Caki2 (cell line): ENCODE data around the gene SLC2A6. TPM values are rescaled to one million over a fixed set of nuclear protein-coding genes. Genes with fewer than 3 reads are reported as not detected.

Experiments used
- DNase-seq: peaks from one replicate; pipeline ENCODE4 v3.0.0-alpha.2; 2015; ENCODE audit warnings: low read depth
- in situ Hi-C: cut with HindIII; loops from 2 replicates; pipeline ENCODE4 v1.10.0; 2016; ENCODE audit warnings: low sequenced_read_pairs, low pct_unique_long_range_greater_than_20kb, mixed read lengths
- total RNA-seq: library from RNA; depleted of rRNA; stranded (reverse); fragments of >200 nt; shearing (Covaris generic); gene quantifications from 2 replicates; pipeline ENCODE4 v1.2.3, GENCODE V29; 2014; ENCODE audit warnings: low replicate concordance

SLC2A6 gene
- total RNA-seq, 1 experiment from 2014 or later: 19.6 TPM

DNA sequence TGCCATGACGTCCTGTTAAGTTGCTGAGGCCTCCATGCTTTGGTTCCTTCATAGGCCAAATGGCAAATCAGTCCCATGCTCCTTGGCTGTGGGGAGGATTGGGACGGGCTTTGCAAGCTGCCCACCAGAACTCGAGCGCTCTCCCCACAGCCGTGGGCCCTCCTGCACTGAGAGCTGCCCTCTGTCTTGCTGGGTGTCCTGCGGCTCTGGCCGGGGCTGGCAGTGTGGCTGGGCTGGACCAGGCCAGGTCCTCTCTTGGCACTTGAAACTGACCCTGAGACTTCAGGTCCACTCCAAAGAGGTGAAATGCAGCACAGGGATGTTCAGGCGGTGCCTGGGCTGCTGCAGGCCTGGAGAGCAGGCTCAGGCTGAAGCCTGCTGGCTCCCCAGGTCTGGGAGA is 38.8 kb upstream of the SLC2A6 start:
- in situ Hi-C loops: no loop called here
- DNase-seq: no peak

DNA sequence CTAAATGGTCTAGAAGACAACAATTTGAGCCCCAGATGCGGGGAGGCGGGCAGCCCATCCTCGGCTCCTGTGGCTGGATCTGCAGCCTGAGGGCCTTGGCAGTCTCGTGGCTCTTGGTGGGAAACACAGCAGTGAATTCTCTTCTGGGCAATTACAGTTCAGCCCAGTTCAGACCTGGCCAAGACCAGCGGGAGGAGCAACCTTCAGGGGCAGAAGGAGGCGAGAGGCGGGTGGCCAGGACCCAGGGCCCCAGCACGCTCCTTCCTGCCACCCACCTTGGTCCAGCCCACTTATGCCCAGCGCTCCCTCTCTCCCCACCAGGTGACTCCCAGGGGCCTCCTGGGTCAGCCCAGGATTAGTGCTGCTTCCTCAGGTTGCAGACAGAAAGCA is 38.1 kb upstream of the SLC2A6 start:
- in situ Hi-C loops: no loop called here

DNA sequence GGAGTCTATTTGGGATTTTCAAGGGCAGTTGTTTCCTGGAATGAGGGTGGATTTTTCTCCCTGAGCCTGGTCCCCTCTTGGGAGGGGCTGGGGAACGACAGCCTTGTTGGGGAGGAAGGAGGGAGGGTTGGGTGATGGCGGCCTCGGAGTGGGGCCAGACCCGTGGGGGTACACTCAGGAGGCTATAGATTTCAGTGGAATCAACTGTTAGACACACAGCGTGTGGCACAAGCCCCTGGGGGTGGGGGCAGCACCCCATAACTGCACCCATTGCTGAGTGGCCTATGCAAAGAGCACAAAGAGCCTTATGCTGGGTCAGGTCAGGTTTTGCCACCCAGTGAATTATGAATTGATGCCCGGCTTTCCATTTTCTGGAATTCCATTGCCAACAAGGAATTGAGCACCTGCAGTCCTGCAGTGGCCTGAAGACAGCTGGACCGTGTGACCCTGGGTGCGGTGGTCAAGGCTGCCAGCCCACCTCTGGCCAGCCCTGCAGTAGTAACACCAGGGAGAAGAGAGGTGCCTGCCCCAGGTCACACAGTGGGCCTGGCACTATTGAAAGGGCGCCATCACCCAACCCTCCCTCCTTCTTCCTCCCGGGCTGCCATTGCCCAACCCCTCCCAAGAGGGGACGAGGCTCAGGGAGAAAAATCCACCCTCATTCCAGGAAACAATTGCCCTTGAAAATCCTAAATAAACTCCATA is 37.5 kb upstream of the SLC2A6 start:
- in situ Hi-C loops: no loop called here
- no peak for DNase-seq

More for the DNA sequence above, 38.1 kb upstream of the SLC2A6 start:
- DNase-seq: no peak

DNA sequence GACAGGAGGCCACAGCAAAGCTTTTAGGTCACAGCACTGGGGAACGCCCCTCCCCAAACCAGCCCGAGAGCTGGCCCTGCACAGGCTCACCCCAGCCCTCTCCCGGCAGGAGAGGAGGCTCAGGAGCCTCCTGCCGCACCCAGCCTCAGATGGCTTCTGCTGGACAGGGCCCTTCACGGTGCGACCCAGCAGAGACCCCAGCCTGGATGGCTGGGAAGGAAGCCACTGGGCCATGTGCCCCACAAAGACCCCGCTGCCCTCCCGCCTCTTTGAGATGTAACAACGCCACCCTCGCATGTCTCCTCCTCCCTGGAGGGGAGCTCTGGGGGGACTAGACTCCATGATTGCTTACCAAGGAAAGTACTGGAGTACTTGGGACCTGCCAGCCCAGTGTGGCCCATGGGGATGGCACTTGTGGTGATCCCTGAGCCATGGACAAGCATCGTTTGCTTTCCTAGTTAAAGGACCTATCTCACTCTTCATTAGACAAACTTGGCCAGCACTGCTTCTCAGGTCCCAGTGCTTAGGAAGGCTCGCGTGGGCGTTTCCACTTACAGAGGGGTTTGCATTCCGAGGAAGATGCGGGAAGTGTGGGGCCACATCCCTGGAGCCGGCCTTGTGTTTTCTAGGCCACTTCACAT is 36.8 kb upstream of the SLC2A6 start:
- DNase-seq: no peak
- in situ Hi-C loops: no loop called here

DNA sequence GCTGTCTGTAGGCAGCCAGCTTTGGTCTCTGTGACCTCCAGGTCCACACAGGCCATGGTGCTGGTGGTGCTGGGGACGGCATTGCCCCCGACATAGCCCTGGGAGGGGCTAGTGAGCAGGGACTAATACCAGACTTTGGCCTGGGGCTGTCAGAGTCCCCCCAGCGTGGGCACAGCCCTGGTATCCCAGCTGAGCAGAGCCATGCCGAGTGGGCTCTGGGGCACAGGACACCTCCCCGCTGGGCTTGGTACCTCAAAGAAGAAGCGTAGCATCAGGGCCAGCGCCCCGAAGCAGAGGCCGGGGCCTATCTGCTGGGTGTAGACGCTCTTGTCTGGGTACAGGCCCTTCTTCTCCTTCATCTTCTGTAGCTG is 36.3 kb upstream of the SLC2A6 start:
- no peak for DNase-seq
- in situ Hi-C loops: no loop called here

GRCh38 chr9:133514460-133515239 is 35.8 kb upstream of the SLC2A6 start:
- in situ Hi-C loops: no loop called here

DNA sequence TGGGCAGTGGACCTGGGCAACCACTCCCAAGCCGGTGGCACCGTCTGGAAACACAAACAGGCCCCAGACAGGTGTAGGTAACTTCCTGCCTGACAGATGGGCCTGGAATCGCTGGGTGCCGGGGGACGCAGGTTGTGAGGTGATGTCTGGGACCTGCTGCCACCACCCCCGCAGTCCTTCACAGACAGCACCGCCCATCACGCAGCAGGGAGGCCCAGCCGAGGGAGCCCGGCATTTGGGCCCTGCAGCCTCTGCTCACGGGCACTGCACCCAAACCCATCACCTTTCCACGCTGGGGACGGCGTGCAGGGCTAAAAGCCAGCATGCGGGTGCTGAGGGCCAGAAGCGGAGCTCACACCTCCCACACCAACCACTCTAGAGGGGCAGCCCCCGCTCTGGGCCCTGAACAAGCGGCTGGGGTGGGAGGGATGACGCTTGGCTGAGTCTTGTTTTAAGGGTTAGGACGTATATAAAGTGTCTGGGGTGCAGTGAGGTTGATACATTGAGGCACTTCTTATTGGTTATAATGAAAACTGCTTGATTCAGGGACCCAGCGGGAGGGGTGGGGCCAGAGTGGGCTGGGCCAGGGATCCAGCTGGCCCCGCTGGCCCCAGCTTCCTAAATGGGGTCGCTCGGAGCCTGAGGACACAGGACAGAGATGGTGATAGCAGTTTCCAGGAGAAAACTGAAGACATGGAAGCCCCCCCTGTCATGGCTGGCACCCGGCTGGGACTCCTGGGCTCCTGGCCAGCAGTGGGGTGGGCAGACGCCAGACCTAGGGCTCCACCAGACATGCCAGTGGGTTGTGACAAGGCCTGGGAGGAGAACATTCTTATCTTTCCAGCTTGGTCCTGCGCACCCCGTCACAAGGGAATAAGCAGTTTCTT is 34.6 kb upstream of the SLC2A6 start:
- no peak for DNase-seq
- in situ Hi-C loops: no loop called here

More at GRCh38 chr9:133514460-133515239, 35.8 kb upstream of the SLC2A6 start:
- no peak for DNase-seq

GRCh38 chr9:133512253-133513213 is 33.6 kb upstream of the SLC2A6 start:
- DNase-seq: no peak
- in situ Hi-C loops: no loop called here

DNA sequence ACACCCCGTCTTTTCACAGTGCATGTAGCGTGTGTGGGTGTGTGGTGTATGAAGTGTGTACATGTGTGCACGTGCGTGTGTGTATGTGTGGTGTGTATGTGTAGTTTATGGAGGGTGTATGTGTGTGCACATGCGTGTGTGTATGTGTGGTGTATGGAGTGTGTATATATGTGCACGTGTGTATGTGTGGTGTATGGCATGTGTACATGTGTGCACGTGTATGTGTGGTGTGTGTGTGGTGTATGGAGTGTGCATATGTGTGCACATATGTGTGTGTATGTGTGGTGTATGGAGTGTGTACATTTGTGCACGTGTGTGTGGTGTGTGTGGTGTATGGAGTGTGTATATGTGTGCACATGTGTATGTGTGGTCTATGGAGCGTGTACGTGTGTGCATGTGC is 32.7 kb upstream of the SLC2A6 start:
- DNase-seq: no peak
- in situ Hi-C loops: no loop called here

- DNase-seq: no peak
- in situ Hi-C loops: no loop called here
Measured at GRCh38 chr9:133510926-133511505, 32.1 kb upstream of the SLC2A6 start.

DNA sequence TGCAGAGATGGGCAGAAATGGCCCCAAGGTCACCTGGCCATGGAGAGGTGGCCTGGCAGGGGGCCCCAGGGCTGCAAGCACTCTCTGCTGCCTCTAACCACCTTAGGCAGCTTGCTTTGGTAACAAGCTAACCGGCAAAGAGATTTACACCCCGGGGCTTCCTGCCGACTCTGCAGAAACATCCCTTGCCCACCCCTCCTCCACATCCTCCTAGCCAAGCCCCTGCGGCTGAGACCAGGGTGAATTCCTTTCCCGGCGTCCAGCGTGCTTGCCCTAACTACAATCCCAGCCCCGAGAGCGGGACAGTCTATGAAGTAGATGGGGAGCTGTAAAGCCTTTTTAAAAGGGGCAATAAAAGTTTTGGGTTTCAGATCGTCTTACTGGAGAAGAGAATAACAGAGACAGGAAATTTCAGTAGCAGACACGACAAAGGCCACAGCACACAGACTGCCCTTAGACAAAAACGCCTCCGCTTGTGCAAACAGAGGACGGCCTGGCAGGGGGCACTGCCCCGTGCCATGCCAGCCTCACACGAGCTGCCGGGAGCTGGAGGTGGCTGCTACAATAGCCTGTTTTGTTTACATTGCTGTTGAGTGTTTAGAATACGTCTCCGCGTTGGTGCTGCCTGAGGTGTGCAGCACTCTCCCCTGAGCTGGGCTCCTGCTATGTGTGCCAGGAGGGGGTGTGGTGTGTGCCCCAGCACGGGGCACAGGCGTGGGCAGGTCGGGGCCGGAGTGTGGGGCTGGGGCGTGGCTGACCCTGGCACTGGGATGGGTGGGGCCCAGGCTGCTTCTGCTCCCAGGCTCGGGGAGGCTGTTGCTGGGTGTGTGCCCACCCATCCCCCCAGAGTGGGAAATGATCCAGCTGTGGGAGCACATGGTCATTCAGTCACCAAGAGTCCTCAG is 30.5 kb upstream of the SLC2A6 start:
- no peak for DNase-seq
- in situ Hi-C loops: no loop called here

GRCh38 chr9:133508046-133508445 is 29.1 kb upstream of the SLC2A6 start:
- in situ Hi-C loops: no loop called here
- no peak for DNase-seq

- in situ Hi-C loops: no loop called here
Measured at GRCh38 chr9:133507246-133507965, 28.5 kb upstream of the SLC2A6 start.

GRCh38 chr9:133506653-133507038 is 27.7 kb upstream of the SLC2A6 start:
- in situ Hi-C loops: no loop called here
- peak; percentile 70 for DNase-seq

More at GRCh38 chr9:133507246-133507965, 28.5 kb upstream of the SLC2A6 start:
- no peak for DNase-seq

GRCh38 chr9:133505901-133506652 is 27.2 kb upstream of the SLC2A6 start:
- no peak for DNase-seq
- in situ Hi-C loops: no loop called here
